HG03196 (cell line): ENCODE measurements around the gene MAPK9.
"Not testable (repeated sequence)": the region's sequence is repeated elsewhere in the genome, so short reads cannot be mapped to it uniquely, and the experiment has no call there.

Source experiments
- ATAC-seq: cut with Tn5 transposase; IDR thresholded peaks from one replicate; pipeline ENCODE4 v1.9.1; 2021; ENCODE audit not compliant: unreplicated experiment

Gene MAPK9

DNA sequence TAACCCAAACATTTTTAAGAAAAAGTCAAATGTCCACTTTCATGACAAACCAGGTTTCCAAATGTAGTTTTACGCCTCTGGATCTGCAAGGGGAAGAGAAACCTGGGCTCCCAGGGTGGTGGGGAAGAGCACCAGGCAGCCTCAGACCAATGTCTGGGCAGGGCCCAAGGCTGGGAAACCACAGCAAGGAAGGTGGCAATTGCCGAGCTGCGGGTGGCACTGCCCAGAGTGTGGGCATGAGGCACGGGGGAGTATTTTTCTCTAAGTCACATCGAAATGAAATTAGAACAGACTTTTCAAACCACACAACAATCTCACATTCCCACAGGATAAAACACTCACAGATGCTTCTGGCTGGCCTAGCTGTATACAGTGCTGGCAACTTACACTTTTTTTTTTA lies 50.3 kb downstream of the MAPK9 start:
- ATAC-seq = no peak

DNA sequence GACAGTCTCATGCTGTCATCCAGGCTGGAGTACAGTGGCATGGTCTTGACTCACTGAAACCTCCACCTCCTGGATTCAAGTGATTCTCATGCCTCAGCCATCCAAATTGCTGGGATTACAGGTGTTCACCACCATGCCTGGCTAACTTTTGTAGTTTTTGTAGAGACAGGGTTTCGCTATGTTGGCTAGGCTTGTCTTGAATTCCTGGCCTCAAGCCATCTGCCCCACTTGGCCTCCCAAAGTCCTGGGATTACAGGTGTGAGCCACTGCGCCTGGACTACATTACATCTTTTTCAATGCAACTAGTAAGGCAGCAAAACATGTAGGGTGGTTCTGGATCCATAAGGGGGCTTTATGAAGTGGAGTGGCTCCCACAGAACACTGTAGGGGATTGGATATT lies 53.3 kb downstream of the MAPK9 start:
- ATAC-seq = no peak

DNA sequence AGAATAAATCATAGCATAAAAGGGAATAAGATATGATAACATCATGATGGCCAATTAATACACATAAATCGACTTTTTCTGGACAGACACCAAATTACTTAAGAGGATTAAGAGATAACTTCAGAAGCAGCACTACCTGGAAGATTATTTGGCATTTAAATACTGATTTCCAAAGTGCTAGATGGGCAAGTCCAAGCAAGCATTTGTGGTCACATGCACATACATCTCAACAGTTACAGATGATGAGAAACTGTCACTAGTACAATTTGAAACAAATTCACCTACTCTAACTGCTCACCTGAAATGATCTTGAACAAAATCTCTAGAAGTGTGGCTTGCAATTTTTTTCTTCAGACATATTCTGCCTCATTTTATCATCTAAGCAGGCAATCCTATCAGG lies 56.0 kb downstream of the MAPK9 start:
- ATAC-seq = no peak

DNA sequence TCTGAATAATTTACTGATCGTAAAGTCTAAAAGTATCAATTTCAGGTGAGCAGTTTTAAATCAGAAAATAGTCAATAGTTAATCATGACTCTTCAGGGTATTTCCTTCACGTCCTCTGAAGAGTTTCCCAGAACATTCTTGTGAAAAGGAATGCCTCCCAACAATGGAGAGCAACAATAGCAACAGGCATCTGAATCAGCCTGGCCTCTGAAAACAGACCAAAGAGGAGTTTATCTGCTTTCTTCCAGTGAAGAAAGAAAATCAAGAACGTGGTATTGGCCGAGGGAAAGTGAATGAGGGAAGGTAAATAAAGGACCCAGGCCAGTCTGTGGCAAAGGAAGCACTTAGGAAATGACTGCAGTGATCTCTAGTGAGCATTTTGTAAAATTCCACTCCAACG lies 56.8 kb downstream of the MAPK9 start:
- no peak for ATAC-seq

DNA sequence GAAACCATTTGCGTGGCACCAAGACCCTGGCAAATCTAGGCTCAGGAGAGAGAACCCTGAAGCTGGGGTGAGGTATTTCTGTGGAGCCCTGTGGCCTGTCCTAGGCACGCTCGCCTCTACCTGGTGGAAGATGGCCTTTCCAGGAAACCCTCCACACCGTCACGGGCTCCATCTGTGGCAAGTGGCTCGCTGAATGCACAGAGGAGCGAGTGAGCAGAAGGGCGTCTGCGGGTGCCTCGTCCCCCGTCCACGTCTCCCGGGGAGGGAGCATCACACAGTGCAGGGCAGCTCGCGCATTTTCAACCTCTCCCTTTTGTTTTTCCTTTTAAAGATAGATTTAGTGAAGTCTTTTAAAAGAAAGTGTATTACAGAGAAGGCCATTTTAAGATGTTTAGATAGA lies 57.6 kb downstream of the MAPK9 start:
- ATAC-seq = no peak

DNA sequence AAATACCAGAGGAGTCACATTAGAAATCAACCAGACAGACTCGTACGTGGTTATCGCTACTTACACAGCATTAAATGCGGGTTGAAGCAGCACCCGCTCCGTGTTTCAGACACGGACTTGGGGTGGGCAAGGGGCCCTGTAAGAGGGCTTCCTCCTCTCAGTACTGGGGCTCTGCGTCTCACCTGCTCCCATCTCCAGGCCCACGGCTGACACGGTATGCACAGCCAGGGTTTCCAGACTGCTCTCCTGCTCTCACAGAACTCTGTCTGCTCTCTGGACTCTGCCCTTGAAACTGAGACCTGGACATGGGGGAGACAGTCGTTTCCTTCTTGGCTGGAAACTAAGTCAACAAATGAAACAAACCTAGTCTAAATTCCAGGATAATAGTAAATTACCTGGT lies 58.2 kb downstream of the MAPK9 start:
- ATAC-seq = no peak

DNA sequence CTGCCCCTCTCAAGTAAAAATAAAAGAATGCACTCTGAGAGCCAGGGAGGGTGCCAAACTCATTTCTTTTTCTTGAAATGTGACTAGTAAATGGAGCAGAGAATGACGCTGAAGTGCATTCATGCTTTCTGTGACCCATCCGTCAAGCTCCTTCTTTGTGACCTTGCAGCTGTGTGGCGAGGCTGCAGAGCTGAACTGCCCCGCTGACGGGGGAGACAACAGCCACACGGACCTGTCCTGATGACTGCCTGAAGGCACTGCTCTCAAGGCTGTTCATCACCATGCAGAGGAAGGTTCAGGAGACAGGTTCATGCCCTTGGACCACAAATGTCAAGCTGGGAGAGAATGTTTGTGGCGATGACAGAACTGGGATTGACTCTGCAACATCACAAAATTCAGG lies 61.9 kb downstream of the MAPK9 start:
- no peak for ATAC-seq

DNA sequence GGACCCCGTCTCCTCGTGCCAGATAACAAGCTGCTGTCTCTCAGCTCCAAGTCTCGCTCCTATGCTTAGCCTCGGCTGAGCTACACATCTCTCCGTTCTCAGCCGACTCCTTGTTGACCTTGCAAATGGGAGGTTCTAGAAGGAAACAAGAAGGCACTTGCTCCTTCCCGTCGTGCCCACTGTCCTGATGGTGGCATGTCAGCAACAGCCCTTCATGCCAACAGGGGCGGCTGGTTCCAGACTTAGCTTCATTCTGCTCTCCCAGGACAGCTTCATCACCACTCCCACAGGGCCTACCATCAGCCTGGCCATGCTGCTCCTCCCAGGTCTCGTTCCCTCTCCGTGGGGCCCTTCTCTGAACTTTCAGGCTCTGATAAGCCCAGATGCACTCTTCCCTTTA lies 69.8 kb downstream of the MAPK9 start:
- no peak for ATAC-seq

DNA sequence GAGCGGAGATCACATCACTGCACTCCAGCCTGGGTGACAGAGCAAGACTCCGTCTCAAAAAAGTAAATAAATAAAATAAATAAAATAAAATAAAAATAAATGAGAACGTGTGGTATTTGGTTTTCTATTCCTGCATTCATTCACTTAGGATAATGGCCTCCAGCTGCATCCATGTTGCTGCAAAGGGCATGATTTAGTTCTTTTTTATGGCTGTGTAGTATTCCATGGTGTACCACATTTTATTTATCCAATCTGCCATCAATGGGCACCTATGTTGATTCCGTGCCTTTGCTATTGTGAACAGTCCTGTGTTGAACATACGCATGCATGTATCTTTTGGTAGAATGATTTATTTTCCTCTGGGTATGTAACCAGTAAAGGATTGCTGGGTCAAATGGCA lies 74.1 kb downstream of the MAPK9 start:
- ATAC-seq = no peak

DNA sequence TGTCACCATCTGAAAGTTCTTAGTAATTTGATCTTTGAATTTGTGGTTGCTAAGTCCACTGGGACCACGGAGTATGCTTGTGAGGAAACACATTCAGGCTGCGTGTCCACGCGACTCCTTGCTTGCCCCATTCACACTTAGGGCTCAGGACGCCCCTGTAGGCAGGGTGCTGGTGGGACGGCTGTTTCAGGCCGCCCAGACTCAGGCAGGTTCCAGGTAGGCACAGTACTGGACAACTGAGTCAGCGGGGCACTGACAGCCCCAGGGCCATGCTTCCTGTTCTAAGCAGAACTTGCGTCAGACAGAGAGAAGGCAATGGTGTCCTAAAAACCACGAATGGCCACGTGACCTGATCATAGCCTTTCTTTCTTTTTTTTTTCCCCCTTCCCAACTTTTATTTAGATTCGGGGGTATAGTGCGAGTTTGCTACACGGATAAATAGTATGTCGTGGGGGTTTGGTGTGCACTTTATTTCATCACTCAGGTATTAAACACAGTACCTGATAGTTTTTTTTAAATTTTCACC lies 75.2 kb downstream of the MAPK9 start:
- ATAC-seq = no peak

DNA sequence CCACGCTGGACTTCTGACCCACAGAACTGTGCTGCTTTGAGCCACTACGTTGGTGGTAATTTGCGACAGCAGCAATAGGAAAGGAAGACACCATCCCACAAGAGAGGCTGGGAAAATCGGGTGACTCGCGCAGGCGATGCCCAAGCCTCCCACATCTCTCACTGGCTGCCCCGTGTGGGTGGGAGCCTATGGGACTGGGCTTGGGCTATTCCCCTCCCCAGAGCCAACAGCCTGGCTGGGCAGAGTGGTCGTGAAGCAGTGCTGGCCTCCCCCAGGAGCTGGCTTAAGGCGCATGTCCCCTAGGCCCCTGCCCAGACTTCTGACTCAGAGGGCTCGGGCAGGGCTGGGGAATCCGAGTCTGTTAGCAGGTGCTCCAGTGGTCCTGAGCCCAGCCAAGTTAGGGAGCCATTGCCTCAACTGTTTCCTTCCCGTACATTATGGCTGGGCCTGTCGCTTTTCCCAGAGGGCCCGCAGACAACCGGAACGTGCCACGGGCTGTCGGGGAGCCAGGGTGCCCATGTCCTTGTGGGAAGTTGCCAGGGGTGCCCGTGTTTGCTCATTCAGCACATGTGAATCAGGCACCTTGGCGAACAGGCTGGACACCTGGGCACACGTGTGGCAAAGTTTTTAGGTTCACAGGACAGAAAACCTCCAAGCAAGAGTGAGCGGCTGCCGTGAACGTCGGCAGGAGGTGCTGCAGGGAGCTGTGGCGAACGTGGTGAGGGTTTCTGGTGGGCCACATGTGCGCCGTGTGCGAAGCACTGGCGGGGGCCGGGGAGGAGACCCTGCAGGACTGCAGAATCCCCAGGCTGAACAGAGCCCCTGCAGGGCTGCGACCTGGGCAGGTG lies 75.9 kb downstream of the MAPK9 start:
- ATAC-seq = no peak

DNA sequence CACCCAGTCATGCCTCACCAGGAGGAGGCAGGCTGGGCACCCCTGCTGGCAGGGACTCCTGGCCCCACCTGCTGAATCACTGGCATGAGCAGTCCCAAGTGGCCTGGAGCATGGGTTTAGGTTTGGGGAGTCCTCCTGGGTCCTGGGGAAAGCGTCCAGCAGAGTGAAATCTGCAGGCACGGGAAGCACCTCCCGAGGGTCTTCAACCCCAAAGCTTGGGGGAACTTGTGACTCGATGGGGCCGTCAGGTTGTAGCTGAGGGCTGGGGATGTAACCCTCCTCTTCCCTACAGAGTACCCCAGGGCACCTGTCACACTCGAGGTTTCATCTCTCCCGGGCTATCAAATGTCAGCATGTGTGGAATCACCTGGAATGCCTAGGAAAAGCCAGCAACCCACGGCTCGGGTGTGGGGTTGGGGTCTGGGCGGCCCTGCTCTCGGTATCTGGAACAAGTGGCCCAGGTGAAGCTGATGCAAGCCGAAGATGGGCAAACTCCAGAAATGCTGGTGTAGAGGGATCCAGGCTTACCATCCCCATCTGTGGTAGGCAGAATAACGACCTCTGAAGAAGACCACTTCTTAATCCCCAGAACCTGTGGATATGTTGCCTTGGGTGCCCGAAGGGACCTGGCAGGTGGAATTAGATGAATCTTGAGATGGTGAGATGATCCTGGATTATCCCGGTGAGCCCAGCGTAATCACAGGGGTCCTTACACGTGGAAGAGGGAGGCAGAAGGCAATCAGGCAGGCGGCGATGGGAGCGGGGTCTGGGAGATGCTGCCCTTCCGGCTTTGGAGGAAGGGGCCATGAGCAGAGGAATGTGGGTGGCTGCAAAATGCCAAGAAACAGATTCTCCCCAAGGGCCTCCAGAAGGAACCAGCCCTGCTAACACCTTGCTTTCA lies 76.8 kb downstream of the MAPK9 start:
- ATAC-seq = no peak

DNA sequence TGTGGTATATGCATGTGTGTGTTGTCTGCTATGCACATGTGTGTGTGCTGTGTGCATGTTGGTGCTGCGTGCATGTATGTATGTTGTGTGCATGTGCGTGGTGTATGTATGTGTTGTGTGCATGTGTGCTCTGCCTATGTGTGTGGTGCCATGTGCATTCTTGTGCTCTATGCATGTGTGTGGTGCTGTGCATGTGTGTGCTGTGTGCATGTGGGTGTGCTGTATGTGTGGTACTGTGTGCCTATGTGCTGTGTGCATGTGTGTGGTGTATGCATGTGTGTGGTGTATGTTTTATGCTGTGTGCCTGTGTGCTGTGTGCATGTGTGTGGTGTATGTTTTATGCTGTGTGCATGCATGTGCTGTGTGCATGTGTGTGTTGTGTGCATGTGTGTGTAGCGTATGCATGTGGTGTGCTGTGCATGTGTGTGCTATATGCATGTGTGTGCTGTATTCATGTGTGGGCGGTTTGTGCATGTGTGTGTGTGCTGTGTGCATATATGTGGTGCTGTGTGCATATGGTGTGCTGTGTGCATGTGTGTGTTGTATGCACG lies 78.2 kb downstream of the MAPK9 start:
- no peak for ATAC-seq

DNA sequence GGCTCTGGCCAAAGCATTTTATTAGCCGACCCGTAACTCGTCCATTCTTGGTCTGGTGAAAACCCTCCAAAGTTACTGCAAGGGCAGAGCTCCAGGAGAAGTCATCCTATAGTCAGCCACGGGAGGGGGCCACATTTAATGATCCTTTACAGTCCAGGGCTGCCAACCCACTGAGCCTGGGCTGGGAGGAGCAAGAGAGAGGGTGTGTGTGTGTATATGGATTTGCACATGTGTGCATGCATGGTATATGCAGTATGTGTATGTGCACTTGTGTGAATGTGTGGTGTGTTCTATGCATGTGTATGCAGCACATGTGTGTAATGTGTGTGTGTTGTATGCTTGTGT lies 78.7 kb downstream of the MAPK9 start:
- ATAC-seq = no peak

DNA sequence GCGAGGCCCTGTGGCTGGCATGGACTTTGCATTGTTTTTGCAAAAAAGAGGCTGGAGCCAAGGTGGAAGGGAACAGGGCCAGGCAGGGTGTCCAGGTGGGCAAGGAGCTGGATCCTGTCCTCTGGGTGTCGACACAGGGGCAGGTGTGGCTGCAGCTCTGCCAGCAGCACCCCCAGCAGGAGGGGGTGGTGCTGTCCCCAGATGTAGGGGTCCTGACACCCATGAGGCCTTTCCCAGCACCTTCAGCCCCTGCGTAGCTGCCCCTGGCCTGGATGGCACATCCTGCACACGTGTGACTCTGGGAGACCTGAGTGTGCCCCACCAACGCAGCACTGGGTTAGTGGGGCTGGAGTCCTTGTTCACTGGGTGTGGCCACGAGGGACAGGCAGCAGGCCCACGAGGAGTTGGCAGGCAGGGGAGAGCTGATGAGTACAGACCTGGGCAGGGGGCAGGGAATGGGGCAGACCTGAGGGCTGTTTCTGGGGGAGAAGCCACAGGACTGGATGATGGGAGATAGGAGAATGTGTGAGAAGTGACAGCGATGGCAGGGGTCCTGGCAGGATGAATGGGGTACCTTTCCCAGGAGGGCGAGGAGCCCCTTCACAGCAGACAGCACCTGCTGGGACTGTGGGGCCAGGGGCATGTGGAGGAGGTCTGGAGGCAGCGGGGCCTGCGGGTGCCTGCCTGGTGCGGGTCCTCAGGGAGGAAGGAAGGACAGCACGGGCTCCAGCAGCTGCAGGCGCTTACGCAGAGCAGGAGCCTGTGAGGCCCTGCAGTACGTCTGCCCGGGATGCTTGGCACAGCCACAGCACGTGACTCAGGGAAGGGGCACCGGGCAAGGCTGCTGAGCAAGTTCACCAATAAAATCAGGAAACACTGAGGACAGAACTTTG lies 79.3 kb downstream of the MAPK9 start:
- ATAC-seq = no peak

DNA sequence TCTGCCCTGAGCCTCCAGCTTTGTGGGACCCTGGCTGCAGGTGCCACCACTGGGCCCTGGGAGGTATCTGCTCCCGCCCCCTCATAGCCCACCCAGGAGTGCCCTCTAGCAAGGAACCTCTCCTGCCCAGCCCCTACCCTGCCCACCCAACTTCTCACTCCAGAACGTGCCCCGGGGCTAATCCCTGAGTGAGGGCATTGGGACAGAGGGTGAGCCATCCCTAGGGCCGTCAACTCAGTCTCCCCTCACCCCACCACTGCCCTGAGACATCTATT lies 80.2 kb downstream of the MAPK9 start:
- no peak for ATAC-seq

DNA sequence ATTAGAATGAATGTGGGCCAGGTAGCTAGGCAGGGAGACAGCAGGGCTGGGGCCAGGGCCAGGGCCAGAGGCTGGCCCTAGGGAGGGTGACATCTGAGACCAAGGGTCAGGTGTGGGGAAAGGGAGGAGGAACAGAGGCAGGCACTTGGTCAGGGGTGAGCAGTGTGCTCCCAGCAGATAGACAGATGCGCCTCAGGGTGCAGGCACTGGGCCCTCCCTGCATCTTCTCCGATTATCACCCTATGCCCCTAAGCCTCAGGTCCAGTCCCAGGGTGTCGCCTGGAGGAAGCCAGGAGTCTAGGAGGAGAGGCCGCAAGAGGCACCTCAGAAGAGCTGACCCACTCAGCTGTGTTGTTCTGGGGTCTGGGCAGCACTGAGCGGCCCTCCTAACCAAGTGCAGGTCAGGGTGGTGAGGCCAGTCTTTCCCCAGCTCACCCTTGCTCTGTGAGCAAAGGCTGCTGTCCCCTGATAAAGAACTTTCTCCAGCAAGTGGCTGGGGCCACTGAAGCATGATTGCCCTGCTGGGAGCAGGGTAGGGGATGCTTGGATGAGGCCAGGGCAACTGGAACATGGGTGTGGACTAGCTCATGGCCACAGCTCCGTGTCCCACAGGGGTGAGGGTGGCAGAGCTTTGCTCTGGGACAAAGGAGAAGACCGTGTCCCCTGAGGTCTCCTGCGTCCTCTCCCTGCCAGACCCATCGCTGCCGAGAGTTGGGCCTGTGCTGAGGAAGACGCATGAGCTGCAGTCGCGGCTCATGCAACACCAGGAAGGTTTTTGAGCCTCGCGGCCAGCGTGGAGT lies 80.7 kb downstream of the MAPK9 start:
- ATAC-seq = no peak

DNA sequence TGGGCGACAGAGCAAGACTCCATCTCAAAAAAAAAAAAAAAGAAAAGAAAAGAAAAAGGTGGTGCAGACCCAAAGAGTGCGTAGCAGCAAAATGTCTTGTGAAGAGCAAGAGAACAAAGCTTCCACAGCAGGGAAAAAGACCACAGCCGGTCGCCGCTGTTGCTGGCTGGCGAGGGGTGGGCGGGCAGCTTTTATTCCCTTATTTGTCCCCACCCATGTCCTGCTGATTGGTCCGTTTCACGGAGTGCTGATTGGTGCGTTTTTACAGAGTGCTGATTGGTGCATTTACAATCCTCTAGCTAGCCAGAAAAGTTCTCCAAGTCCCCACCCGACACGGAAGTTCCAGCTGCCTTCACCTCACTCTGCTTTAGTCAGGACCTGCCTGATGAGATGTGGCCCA lies 81.8 kb downstream of the MAPK9 start:
- not testable (repeated sequence) for ATAC-seq

DNA sequence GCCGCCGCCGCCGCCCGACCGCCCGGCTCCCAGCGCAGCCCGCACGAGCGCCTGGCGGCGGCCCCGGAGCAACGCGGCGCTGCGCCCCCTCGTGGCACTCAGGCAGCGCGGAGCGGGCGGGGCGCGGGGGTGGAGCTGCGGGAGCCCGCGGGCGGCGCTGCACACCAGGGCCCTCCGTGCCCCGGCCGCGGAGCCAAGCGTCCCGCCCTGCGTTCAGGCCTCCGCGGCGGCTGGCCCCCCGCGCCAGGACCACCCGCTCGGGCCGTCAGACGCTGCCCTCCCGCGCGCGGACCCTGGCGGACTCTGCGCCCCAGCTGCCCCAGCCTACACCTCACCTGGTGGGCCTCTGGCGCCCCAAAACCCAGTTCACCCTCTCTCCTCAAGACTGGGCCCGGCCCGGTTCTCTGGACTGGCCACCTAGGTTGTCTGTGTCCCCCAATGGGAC lies 82.7 kb downstream of the MAPK9 start, which contains the start of gene RASGEF1C:
RASGEF1C (minus strand) TSS at position 75 of the 445 bp plus-strand sequence. CDS start 71,159 bp downstream, outside the sequence.
- no peak for ATAC-seq
